CMK (cell line): ENCODE measurements around the gene SYNDIG1L.
"Not testable (repeated sequence)": the region's sequence is repeated elsewhere in the genome, so short reads cannot be mapped to it uniquely, and the experiment has no call there.

ENCODE experiments used
- DNase-seq: peaks from one replicate; pipeline ENCODE4 v3.0.0-alpha.2; 2010; ENCODE audit warnings: low read depth

The SYNDIG1L gene

DNA sequence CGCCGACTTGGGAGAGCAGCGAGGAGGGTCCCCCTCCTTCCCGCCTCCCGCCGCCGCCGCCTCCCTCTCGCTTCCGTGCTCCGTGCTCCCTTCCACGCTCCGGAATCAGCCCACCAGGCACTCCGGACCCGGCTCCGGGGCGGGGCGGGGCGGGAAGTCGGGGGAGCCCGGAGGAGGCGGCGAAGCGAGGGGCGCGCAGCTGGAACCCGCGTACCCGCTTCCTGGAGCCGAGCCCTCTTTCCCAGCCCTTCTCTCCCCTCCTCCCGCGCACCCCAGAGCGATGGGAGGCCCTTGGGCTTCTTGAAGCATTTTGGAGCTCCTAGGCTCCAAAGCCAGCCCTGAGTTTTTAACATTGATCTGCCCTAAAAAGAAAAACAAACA, at the start of gene SYNDIG1L:
SYNDIG1L (minus strand) TSS at position 9 of the 381 bp plus-strand sequence. CDS start 16,466 bp downstream, outside the sequence.
- DNase-seq: no peak

- DNase-seq: no peak
Observed at GRCh38 chr14:74475678-74476077, 49.7 kb upstream of the SYNDIG1L start.

DNA sequence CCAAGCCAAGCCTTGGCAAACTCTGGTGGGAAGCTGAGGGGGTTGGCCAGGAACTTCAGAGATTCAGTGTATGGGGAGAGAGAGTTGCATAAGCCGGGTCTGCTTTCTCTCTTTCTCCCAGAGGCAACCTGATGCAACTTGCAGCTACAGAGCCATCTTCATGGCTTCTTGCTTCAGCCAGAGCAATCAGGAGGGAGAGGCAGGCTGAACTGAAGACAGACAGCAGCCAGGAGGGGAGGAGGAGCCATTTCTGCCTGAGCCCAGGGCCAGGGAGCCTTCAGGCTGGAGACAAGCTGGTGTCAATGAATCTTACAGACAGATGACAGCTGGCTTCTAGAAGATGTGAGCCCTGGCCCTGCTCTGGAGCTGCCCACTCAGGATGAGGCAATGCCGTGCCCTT, 48.4 kb upstream of the SYNDIG1L start:
- DNase-seq: no peak

DNA sequence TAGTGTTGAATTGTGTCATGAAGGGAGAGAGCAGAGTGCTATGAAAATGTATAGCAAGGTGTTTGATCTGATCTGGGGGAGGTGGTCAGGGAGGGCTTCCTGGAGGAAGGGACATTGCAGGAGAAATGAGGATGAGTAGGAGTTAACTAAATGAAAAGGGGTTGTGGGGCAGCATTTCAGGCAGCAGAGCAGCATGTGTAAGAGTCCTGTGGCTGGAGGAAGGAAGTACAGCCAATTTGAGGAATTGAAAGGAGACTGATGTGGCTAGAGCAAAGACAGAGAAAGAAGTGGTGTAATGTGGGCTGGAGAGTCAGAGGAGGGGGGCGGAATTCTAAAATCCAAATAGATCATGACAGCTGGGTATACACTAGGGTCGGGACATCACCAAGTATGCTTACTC, 46.6 kb upstream of the SYNDIG1L start:
- no peak for DNase-seq

DNA sequence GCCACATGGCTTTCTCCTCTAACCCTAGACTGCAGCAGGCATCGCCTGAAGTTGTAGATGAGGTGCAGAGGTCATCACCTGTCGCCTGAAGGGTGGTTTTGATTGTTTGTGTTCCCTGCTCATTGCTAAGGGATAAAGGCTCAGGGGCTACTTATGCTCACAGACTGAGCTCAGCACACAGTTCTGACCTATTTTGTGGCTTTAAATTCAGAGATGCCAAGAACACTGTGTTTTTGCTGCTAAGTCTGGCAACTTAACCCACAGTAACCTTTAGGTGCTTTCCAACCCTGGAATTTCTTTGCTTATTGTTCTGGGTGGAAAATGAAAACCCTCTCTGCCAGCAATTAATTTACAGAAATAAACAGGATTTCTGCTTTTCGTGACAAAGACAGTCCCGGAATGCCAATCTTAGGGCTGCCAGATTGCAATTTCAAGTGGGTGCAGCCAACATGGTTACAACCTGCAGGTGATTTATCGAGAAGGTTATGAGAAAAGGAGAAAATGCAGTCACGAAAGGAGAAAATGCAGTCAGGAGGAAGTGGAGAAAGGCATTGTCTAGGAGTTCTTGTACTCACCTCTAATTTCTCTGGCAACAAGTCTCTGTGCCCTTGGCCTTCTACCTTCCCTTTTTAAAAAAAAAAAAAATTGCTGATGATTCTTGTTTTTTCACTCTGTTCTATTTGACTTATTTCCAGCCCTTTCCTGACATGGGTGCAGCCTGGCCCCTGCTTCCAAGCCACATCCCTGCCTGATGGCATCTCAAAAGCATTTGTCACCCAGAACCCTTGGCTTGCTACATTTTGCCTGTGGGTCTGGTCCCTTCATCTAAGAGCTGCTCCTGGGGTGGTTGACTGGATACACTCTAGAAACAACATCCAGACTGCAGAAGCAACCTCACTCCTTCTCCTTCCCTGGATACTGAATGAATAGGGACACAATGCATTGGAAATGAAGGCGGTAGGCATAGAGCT, 43.8 kb upstream of the SYNDIG1L start:
- DNase-seq: no peak

DNA sequence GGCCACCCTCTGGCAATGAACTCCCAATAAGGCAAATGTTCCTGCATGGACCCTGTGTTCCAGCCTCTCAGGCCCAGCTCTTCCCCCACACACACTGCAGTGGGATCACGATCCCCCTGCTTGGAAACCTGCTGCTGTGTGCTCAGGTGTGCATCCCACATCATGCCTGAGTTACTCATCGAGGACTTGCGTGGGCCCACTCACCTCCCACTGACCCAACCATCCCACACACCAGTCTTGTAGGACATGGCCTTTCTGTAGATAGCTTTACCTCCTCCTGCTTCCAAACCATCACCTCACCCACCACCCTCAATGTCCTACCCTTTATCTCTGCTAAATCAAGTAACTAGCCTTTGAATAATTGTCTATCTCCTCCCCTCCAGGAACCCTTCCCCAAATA, 42.5 kb upstream of the SYNDIG1L start:
- no peak for DNase-seq

DNA sequence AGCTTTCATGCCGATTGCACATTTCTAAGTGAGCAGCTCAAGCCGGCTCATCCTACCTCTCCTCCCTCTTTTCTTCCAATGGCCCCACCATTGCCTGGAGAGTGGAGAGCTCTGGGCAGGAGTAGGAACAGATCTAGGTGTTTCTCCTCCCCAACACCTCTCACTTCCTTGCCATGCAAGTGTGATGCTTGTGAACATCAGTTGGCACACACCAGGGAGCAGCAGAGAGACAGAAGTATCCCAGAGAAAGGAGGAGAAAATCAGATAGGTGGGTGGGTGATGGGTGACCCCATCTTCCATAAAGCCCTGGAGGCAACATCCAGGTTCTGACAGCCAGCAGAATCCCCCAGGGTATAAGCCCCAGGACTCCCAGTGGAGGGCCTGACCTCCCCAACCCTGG, 39.3 kb upstream of the SYNDIG1L start:
- DNase-seq: no peak

GRCh38 chr14:74464785-74465184, 38.8 kb upstream of the SYNDIG1L start:
- DNase-seq: no peak

GRCh38 chr14:74463697-74464096, 37.7 kb upstream of the SYNDIG1L start:
- no peak for DNase-seq

DNA sequence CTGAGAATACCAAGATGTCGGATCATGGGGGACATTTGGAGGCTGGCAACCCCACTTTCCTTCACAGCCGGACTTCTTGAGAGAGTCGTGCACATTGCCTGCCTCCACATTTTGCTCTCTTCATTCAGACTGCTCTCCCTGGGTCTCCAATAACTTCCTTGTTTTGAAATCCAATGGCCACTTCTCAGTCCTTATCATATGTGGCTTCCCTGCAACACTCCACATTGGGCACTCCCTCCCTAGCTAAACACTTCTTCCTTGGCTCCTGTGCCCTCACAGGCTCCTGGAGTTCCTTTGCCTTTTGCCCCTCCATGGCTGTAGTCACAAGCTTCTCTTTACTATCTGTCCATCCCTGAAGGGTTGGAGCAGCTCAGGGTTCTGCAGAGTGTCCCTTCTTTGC, 37.0 kb upstream of the SYNDIG1L start:
- DNase-seq: no peak

GRCh38 chr14:74459976-74460375, 34.0 kb upstream of the SYNDIG1L start:
- DNase-seq: no peak

GRCh38 chr14:74459289-74459946, 33.4 kb upstream of the SYNDIG1L start:
- no peak for DNase-seq

DNA sequence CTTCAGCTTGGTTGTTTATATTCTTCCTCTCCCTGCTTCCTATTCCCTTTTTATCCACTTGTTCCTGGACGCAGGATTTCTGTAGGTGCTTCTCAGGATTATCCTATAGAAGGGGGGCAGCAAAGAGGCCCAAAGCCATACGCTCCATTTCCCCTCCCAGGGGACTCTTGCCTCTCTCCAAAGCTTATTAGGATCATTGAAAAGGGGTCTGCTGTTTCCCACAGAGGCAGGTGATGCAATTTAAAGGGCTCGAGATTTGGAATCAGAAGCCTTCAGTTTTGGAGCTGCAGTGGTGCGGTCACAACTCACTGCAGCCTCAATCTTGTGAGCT, 31.5 kb upstream of the SYNDIG1L start:
- no peak for DNase-seq

- no peak for DNase-seq
Observed at GRCh38 chr14:74456684-74457564, 30.9 kb upstream of the SYNDIG1L start.

GRCh38 chr14:74454397-74454796, 28.4 kb upstream of the SYNDIG1L start:
- DNase-seq: not testable (repeated sequence)

GRCh38 chr14:74444866-74445265, 18.9 kb upstream of the SYNDIG1L start:
- DNase-seq: no peak

GRCh38 chr14:74442757-74443156, 16.7 kb upstream of the SYNDIG1L start:
- DNase-seq: no peak

DNA sequence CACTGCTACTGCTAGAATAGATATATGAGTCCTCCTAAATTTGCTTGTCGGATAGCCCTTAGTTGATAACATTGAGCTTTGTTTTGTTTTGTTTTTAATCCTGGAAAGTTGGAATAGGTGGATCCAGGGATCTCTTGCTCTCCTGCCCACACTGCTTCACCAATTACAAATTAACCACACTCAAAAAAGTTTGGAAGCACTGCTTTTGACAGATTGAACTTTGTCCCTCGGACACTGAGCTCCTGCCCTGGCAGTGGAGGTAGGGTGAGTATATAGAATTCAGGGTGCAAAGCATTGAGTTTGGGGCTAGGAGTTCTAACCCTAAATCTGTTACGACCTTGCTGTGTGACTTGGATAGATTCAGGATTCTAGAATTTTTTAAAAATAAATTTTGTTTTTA, 15.1 kb upstream of the SYNDIG1L start:
- DNase-seq: no peak

DNA sequence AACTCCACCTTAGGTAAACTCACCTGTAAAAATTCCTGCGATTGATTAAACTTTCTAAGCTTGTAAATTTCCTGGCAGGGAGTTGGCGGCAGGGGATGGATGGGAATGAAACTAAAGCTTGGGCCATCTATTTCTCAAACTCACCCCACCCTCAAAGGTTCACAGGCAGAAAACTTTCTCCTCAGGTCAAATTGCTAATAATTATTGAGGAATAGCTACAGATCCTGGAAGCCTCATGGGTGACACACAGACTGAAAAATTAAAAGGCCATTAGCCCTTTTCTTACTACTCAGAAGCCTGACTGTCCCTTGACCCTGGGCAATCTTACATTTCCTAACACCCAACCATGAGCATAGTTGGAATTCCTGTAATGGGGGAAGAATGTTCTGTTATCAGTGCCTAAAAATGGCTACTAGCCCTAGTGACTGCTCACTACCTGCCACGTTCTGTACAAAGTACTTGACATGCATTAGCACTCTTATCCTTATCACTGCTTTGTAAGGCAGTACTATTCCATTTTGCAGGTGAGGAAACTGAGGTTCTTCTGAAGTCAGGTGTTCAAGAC, 12.4 kb upstream of the SYNDIG1L start:
- no peak for DNase-seq

GRCh38 chr14:74437496-74438053, 11.6 kb upstream of the SYNDIG1L start:
- DNase-seq: no peak

DNA sequence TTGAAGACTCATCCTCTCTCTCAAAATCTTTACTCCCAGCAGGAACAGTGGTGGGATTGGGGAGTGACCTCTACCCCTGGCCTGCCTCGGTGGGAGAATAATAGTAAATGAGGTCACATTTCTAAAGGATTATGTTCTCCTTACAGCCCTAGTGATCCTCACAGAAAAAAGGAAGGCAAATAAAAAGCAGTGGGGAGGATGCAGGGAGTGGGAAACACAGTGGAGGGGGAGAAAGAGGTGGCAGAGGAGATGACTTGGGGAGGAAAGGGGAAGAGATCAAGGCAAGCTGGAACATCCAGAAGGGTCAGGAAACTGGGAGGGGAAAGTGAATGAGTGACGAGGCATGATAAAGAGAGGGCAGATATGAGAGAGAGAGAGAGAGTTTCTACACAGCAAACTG, 8.3 kb upstream of the SYNDIG1L start:
- DNase-seq: no peak

GRCh38 chr14:74429991-74430390, 4.0 kb upstream of the SYNDIG1L start:
- DNase-seq: no peak
